HG02588 (cell line): ENCODE measurements around the gene NEGR1.

Source experiments
- ATAC-seq: cut with Tn5 transposase; IDR thresholded peaks from one replicate; pipeline ENCODE4 v1.9.1; 2021; ENCODE audit warnings: mild to moderate bottlenecking, moderate library complexity; ENCODE audit not compliant: unreplicated experiment

The NEGR1 gene

GRCh38 chr1:72051538-72051937 is 230.8 kb downstream of the NEGR1 start:
- no peak for ATAC-seq

GRCh38 chr1:72050551-72050950 is 231.8 kb downstream of the NEGR1 start:
- no peak for ATAC-seq

GRCh38 chr1:72037745-72038343 is 244.5 kb downstream of the NEGR1 start:
- peak; percentile 51 for ATAC-seq

DNA sequence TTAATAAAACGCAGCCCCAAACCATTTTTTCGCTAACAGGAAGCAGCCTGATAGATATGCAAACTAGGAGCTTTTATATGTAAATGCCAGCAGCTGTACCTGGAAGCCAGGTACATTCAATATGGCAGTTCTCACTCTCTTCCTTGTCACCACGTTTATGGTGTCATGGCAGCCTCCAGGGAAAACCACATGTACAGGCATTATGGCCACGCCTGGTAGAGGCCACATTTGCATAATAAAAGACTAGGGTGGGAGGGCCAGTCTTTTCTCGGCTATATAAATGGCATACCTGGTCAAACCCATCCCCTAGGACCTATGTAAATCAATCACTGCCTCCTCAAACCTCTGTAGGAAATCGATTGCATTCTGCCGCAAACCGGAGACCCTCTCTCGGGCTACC is 247.5 kb downstream of the NEGR1 start:
- ATAC-seq, result no peak

GRCh38 chr1:72023063-72023930 is 259.0 kb downstream of the NEGR1 start:
- no peak for ATAC-seq

GRCh38 chr1:72018562-72018961 is 263.8 kb downstream of the NEGR1 start:
- no peak for ATAC-seq

GRCh38 chr1:72015006-72015405 is 267.3 kb downstream of the NEGR1 start:
- ATAC-seq, result no peak

GRCh38 chr1:72013161-72013560 is 269.2 kb downstream of the NEGR1 start:
- ATAC-seq, result no peak

GRCh38 chr1:72011721-72012120 is 270.6 kb downstream of the NEGR1 start:
- no peak for ATAC-seq

GRCh38 chr1:72010094-72010431 is 272.3 kb downstream of the NEGR1 start:
- ATAC-seq, result no peak

- no peak for ATAC-seq
Measured at GRCh38 chr1:72009173-72010093, 272.9 kb downstream of the NEGR1 start.

GRCh38 chr1:72007312-72007711 is 275.0 kb downstream of the NEGR1 start:
- ATAC-seq, result no peak

DNA sequence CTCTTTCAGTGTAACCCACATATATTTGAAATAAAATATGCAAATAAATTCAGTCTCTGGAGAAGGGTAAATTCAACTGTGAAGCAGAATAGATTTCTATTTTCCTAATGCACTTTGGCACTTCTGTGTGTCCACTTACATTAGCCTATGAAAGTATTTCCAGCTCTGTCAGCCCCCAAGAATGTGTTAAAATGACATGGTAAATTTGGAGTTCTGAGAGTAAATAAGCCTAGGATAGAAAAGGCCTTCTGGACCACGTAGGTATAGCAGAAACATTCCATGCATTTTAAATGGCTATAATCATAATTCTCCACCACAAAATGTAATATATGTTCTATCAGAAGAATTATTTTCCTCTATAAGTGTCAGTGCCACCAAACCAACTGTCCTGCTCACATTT is 276.2 kb downstream of the NEGR1 start:
- no peak for ATAC-seq

DNA sequence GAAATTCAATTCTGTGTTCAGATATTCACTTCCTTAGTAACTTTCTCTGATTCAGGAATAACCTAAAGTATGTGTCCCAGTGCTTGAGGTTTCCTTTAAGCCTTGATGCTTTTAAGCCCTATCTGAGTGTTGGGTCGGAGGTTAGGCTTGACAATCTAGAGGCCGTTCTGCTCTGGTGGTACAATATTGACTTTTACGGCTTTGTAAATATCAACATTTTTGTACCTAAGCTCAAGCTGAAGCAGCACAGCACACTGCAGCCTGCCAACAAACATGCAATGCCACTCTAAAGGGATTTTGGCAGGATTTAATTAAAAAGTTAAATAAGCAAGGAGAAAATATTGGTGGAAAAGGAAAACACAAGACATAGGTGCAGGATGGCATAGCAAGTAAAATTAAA is 279.2 kb downstream of the NEGR1 start:
- ATAC-seq, result no peak

GRCh38 chr1:72000809-72001208 is 281.5 kb downstream of the NEGR1 start:
- ATAC-seq, result no peak

DNA sequence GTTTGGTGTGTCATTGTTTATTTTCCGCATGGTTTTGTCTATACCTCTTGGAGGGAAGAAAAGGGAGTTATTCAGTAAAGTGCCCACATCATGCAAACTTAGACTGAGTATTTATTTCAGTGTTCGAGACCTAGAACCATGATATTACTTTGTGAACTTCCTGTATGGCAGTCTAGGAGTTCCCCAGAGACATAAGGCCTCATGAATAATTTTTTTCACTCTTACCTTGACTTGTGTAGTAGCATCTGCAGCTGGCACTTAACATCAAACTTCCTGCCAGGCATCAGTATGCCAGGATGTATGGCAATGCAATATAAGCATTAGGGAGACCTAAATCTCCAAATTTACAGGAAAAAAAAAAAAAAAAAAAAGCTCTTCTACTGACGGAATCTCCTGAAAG is 287.7 kb downstream of the NEGR1 start:
- ATAC-seq, result no peak

DNA sequence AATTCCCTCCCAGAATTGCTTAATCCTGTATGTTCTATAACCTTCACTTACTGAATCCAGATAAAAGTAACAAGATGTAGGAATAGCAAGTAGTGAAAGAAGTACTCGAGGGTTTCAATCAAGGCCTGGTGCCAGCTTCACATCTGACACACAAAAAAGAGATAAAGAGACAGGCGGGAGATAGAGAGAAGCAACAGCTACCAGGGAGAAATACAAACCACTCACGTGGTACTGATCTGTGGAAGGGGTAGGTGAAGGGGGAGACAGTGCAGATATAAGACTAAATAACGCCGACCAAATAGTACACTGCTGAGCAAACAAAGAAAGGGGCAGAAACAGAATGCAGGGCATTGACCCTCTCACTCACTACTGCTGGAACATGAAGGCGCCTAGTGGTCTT is 295.2 kb downstream of the NEGR1 start:
- no peak for ATAC-seq

DNA sequence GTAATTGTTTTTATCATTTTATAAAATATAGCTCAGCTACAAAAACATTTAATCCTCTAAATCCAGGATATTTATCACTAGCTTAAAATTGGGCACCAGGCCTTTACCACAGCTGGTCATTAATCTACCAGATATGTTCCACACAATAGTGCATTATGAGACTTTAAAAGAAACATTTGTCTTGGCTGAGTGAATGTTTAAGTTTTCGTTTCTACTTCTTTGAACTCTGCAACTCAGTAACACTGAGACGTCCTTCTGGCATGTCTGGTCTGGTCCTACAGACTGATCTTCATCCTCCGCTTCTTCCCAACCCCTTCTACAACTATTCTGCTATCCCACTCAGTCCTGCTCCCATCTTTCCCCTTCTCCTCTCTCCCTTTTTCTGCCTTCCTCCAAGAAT is 296.2 kb downstream of the NEGR1 start:
- no peak for ATAC-seq

GRCh38 chr1:71980556-71980955 is 301.8 kb downstream of the NEGR1 start:
- ATAC-seq, result no peak

- no peak for ATAC-seq
Measured at GRCh38 chr1:71979882-71980281, 302.5 kb downstream of the NEGR1 start.

- ATAC-seq, result peak; percentile 72
Measured at GRCh38 chr1:71967670-71968069, 314.7 kb downstream of the NEGR1 start.

DNA sequence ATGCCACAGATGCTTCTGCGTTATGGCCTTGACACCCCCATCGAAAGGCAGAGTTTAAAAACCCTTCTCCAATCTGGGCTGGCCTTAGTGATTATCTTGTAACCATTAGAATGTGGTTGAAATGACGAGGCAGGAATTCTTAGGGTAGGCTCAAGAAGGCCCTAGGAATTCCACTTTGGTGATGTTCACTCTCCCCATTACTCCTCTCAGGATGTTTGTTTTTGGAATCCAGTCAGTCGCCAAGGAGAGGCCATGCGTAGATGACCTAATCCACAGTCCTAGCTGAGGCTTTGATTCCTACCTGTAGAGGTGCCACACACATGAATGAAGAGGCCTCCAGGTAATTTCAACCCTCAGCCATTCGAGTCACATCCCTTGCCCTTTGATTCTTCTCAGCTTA is 318.2 kb downstream of the NEGR1 start:
- ATAC-seq, result no peak
